Stimulated activated CD4-positive, alpha-beta T cell treated with anti-CD3 and anti-CD28 coated beads, Interleukin-15, amount 100 ng/mL, for 1 hour (primary cell): ENCODE data around the gene NOL12.
"Not testable (repeated sequence)": the region's sequence is repeated elsewhere in the genome, so short reads cannot be mapped to it uniquely, and the experiment has no call there.

Source experiments
- DNase-seq, 2 donors: peaks; one replicate each; pipeline ENCODE4 v3.0.0-alpha.2; 2020; ENCODE audit warnings: low read depth in 1 of 2, low spot score in 1 of 2

Gene NOL12, protein sequence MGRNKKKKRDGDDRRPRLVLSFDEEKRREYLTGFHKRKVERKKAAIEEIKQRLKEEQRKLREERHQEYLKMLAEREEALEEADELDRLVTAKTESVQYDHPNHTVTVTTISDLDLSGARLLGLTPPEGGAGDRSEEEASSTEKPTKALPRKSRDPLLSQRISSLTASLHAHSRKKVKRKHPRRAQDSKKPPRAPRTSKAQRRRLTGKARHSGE

DNA sequence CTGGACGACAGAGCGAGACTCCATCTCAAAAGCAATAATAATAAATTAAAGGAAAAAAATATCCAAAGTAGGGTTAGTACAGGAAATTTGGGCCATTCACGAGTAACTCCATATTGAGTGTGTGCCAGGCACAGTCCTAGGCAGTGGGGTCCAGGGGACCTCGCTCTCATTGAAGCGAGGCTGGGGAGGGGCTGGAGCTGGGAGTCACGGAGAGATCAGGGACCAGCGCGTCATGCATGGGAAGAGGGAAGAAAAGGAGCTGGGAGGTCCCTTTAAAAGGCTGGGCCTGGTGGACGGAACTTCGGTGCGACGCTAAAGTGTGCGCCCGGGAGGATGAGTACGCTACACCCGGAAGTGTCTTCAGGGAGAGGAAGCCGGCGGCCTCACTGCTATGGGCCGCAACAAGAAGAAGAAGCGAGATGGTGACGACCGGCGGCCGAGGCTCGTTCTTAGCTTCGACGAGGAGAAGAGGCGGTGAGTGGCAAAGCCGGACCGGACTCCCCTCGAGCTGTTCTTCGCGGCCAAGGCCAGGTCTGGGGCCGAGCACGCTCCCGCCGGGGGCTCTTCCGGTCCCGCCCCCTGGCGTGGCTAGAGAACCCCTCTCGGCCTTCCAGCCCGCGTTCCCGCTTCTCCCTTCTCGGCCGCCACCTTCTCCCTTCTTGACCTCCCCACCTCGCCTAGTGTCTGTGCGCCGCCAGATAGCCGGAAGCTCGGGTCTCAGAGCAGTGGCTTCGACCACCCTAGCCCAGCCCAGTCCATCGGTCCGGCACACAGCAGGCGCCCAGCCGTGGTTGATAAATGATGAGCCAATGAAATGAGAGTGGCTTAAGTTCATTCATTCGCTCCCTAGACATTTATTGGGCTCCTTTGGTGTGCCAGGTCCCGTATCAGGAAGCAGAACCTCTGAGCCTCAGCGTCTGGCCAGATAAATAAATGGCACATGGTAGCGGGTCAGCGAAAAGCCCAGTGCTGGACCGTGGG is at the start of gene NOL12:
Gene NOL12 (plus strand): TSS at position 342 of the 981 bp plus-strand sequence. CDS start 50 bp downstream, at position 392.
- peak; percentile 56 to 64 for DNase-seq

DNA sequence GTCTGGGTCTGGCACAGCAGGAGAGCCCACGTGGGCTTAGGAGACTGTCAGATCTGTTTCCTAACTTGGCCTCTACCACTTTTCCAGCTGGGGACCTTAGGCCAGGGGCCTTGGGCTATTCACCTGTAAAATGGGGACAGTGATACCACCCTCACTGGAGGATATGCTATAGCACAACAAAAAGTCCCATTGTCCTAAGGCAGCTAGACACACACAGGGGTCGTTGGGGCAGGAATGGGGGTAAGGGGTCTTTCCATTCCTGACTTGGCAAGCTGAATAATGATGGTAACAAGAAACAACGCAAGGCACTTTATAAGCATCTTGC is 49.2 kb upstream of the NOL12 start:
- DNase-seq, result no peak

DNA sequence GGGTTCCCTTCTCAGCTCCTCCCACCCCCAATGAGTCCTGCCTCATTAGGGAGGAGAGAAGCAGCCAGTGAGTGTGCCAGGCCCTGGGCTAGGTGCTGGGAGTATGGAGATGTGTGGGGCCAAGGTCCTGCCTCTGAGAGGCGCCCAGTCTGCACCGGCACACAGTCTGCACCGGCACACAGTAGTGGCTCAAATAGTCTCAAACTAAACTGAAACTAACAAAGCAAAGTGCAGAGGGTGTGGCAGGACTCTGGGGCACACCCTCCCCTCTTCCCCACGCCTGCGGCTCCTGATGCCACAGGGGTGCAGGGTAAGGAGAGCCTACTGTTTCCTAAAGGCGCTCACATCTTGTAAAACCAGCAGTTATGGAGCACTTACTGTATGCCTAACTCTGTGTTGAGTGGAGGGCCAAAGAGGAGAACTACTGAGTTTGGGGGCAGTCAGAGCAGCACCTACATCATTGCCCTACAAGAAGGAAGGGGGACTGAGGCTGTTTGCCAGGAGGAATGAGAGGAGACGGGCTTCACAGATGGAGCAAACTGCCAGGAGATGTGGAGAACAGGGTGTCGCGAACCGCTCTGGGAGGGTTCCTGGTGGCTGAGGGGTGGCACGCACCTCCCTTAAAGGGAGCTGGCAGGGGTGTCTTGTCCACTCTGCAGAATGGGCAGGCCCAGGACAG is 47.6 kb upstream of the NOL12 start:
- no peak for DNase-seq

DNA sequence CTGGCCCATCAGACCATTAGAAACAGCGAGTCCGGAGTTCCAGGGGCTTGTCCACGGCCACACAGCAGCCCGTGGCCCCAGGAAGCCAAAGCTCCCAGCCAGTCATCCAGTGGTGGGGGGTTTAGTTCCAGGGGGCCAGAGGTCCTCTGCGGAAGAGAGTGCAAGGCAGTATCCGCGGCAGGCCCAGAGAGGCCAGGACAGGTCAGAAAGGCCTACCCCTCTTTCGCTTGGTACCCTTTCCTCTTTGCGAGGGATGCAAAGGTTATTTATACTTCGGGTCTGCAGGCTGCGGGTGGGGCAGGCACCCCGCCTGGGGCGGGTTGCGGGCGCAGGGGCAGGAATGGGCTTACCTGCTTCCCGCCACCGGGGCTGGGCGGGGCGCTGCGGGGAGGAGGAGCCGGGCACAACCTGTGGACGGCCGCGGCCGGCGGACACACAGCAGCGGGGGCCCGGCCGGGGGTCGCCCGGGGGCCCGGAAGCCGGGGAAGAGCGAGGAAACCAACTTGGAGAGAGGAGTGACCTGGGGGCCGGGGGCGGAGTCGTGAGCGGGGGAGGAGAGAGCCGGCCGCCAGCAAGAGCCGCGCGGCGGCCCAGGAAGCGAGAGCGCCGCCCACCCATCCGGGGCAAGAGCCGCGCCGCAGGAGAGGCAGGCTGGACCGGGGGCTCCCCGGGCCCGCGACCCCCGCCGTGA is 46.9 kb upstream of the NOL12 start, which contains the start of gene SH3BP1:
Gene SH3BP1 (plus strand): TSS at position 600 of the 691 bp plus-strand sequence. CDS start 119 bp downstream, outside the sequence.
- DNase-seq, result peak; percentile 23 to 46

DNA sequence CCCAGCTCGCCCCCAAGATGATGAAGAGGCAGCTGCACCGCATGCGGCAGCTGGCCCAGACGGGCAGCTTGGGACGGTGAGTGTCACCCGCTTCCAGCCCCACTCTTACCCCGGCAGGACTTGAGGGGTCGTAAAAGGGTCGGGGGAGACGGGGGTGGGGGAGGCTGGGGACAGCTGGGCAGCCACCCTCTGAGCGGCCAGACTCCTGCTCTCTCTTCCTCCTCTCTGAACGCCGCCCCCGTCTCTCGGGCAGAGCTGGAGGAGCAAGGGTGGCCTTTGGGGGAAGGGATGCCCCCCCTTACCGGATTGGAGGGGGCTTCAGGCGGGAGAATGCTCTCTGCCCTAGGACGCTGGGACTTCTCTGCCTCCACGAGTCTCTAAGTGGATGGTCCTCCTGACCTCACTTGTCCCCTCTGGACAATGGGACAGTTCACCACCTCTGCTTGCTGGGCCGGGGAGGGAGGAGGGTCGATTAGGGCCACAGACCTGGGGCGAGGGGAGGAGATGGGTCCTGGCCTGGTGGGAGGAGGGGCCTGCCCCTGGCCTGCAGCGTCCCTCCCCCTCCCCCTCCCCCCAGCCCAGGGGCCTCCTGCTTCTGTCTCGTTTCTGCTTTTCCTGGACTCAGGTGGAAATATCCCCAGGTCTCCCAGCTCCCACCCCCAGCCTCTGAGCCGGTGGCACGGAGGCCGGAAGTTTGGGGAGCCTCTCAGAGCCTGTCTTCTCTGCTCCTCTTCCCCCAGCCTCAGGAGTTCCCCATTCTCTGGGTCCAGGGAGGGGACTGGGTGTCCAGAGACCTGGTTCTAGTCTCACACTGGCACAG is 46.2 kb upstream of the NOL12 start:
- DNase-seq, result no peak

DNA sequence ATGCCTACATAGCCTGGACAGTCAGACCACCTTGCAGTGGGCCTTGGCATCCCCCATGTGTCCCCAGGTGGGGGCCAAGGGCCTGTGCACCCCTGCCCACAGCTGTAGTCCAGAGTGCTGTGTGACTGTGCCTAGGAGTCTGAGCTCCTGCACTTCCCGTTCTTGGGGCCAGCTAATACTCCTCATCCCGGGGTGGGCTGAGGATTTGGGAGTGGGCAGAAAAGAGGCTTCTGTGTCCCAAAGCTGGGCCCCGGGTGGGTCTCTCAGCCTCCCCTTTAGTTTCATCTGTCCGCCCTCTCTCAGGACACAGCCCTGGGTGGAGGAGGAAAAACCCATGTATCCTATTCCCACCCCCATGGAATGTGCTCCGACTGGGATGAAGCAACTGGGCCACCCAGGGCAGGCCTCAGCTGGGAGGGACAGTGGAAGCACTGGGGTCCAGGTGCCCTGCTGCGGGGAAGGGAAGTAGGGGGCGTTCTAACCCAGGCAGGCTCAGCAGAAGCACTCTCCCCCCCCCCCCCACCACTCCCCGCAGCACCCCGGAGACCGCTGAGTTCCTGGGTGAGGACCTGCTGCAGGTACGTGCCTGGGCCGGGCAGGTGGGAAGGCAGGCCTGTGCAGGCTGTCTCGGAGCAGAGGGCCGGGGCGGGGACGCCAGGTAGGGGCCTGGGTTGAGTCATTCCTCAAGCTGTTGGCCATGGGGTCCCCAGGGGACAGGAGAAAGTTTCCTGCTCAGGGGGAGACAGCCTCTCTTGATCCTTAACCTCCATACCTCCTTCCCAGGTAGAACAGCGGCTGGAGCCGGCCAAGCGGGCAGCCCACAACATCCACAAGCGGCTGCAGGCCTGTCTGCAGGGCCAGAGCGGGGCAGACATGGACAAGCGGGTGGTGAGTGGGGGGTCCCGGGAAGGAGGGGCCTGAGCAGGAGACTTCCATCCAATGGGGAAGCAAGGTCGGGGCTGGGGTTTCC is 45.3 kb upstream of the NOL12 start:
- DNase-seq, result no peak

DNA sequence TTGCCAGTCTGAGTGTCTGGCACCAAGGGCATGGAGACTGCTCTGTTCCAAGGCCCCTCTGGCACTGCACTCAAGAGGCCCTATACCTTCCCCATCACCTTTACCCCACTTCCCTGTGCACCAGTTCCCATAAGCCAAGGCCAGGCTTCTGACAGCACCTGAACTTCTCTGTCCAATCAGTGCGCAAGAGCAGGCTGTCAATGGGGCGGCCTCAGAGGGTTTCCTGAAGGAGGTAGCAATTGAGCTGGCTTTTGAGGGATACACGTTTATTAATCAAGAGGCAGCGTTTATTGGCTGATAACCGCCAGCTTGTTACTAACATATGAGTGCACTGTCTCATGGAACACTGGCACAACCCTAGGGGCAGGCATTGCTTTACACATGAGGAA is 44.6 kb upstream of the NOL12 start:
- no peak for DNase-seq

DNA sequence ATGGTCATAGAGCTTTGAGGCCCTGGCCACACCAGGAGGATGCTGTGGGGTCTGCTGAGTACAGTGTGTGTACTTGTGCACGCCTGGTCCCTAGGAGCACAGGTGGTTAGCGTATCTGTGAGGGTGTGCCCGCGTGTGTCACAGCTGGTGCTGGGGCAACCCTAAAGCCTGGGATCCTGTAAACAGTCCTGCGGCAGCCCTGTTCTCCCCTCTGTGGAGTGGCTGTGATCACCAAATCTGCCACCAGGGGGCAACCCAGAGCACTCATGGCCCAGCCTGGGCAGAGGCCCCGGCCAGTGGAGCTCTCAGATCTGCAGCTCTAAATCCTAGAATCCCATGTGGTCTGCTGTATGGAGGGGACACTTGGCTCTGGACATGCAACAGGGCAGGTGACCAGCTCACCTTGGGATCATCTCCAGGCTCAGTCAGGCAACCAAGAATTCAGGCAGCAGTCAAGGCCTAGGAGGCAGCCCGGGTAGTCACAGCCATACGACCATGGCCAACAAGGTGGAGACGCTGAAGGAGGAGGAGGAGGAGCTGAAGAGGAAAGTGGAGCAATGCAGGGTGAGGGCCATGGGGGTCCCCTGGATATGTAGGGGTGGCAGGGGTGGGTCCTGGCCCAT is 42.8 kb upstream of the NOL12 start:
- DNase-seq, result peak; percentile 74 to 87

DNA sequence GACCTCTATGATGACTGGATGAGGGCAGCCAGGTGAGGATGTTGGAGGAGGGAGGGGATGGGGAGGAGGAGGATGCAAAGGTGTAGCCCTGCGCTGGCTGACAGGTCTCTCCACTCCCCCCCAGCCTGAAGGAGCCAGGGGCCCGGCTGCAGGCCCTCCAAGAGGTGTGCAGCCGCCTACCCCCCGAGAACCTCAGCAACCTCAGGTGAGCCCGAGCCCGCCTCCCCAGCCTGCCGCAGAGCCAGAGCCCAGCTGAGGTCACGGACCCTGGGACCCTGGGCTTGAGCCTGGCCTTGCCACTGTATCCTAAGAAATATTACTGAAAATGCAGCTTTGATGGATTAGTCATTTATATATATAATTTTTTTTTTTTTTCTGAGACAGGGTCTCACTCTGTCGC is 38.8 kb upstream of the NOL12 start:
- DNase-seq, result no peak

DNA sequence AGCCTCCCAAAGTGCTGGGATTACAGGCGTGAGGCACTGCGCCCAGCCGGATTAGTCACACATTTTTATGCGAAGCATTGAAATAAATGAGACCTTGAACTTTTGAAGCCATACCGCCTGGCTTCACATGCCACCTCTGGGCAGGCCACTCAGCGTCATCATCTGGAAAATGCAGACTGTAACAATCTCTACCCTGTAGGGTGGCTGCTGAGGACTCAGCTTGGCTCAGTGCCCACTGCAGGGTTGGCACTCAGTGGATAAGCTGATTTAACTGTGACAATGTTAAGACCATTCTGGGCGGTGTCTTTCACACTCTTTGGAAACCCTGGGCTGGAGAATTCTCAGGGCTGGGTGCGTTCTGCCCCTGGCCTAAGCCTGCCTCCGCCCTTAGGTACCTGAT is 38.2 kb upstream of the NOL12 start:
- no peak for DNase-seq

DNA sequence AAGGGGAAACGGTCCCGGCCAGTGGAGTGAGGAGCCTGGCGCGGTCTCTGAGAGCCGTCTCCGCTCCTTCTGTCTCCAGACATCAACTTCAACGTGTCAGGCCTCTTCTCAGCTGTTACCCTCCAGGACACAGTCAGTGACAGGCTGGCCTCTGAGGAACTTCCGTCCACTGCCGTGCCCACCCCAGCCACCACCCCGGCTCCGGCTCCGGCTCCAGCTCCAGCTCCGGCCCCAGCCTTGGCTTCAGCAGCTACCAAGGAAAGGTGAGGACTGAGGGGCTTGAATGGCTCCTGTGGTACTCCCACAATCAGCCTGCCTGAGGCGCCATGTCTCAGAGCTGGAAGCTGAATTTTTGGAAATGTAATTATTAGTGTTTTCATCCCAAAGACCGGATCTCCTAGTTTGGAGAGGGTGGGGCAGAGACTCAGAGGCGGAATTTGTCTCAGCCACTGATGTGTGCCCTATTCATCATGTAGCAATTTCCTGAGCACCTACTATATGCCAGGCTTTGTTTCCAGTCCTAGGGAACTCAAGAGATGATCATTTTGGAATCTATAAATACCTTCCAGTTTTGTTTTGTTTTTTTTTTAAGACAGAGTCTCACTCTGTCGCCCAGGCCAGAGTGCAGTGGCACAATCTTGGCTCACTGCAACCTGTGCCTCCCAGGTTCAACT is 35.5 kb upstream of the NOL12 start:
- DNase-seq, result no peak

DNA sequence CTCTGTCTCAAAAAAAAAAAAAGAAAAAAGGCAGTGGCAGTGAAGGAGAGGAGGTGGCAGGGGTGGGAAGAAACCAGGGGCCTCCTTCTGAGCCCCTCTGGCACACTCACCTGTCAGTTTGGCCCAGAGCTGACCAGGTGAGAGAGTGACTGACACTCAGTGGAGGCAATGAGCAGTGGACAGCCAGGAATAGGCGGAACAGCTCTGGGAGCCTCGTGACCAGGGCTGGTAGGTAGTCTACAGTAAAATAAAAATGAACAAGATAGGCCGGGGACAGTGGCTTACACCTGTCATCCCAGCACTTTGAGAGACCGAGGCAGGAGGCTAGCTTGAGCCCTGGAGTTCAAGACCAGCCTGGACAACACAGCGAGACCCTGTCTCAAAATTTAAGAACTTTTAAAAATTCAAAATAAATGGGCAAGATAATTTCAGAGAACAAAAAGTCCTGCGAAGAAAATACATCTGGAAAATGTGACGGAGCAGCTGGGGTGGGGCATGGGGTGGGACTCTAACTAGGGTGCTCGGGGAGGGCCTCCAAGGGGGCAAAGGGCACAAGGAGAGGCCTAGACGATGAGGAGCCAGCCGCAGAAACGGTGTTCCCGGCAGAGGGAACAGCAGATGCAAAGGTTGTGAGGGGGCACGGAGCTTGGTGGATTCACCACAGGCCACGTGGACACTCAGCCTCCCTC is 31.4 kb upstream of the NOL12 start:
- no peak for DNase-seq

DNA sequence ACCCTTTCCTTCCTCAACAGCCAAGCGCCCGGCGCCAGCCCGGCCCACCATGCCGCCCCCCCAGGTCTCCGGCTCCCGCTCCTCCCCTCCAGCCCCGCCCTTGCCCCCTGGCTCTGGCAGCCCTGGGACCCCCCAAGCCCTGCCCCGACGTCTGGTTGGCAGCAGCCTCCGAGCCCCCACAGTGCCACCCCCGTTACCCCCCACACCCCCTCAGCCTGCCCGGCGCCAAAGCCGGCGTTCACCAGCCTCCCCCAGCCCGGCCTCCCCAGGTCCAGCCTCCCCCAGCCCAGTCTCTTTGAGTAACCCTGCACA is 30.9 kb upstream of the NOL12 start:
- DNase-seq, result no peak

DNA sequence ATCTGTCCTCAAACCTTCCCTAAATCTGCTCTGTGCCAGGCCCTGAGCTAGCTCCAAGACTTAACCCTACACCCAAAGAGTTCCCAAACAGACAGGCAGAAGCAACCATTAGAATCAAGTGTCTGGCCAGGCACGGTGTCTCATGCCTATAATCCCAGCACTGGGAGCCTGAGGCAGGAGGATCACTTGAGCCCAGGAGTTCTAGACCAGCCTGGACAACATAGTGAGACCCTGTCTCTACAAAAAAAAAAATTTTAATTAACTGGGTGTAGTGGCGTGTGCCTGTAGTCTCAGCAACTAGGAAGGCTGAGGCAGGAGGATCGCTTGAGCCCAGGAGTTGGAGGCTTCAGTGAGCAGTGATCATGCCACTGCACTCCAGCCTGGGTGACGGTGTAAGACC is 29.6 kb upstream of the NOL12 start:
- DNase-seq, result not testable (repeated sequence)

DNA sequence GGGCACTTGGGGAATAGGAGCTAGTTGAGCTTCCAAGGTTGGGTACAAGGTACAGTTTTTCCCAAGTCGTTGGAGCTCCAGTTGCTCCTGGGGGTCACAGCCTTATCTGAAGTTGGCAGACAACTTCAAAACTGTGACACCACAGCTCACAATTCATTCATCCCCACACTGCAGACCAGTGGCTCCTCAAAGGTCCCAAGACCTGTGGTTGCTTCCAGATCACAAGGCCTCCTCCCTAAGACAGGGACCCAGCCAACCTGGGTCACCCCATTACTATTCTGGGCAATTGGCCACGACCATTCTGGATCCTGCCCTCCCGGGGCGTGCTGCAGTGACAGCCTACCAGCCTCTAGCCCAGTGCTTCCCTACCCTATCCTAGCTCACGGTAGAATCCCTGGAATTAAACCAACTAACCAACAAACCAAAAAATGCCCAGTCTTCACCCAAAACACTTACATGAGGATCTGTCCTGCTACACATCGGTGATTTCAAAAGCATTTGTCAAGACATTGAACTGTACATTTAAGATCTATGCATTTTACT is 28.5 kb upstream of the NOL12 start:
- no peak for DNase-seq

DNA sequence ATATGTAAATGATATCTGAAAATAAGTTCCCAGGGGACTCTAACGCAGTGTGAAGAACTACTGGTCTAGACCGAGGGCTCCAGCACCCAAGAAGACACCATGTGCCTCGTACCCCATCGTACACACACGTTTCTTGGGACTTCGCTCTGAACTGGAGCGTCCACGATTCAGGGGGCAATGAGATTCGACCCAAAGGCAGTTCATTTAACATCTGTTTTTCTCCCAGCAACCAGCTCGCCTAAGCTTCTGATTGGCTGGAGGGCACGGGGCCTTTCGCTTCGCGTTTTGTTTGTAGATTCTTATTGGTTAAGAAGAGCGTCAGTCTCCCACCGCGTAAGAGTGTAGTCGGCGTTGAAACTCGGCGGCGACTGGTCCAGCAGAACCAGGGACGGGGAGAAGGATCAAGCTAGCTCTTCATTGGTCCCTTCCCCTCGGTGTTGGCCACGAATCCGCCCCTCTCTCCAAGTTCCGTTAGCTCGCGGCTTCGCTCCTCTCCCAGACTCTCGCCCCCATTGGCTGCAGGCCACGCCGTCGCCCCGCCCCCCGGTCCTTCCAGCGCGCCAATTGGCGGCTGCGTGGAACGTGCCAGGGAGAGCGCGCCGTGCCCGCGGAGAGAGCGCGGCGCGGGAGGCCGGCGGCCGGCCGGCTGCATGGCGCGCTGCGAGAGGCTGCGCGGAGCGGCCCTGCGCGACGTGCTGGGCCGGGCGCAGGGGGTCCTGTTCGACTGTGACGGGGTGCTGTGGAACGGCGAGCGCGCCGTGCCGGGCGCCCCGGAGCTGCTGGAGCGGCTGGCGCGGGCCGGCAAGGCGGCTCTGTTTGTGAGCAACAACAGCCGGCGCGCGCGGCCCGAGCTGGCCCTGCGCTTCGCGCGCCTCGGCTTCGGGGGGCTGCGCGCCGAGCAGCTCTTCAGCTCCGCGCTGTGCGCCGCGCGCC is 27.7 kb upstream of the NOL12 start, which contains the start of gene PDXP:
Gene PDXP (plus strand): TSS at position 591 of the 933 bp plus-strand sequence. CDS start 60 bp downstream, at position 651.
- DNase-seq, result peak; percentile 97
